NK-92 (cell line): ENCODE data around the gene CCDC183.
"Not testable (repeated sequence)": the region's sequence is repeated elsewhere in the genome, so short reads cannot be mapped to it uniquely, and the experiment has no call there.

Source experiments
- DNase-seq: peaks from one replicate; lab custom pipeline; 2025; ENCODE audit not compliant: unreplicated experiment; lab: John Stamatoyannopoulos, UW

CCDC183 gene

DNA sequence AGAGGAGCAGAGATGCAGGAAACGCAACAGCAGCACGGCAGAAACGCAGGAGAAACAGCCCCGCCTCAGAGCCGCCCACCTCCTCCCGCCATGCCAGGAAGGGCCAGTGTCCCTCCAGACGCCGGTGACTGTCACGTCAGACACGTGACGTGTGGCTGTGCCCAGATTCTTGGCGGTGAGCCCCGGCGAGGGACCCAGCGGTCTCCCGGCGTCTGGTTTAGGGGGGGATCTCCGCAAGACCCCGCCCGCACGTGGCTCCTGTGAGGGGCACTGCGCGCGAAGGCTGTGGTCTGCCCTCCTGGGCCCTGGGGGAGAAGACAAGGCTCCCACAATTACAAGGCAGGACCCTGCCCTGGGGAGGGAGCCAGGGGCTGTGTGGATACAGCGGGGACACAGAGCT lies 35.7 kb upstream of the CCDC183 start:
- no peak for DNase-seq

GRCh38 chr9:136760834-136761544 lies 35.1 kb upstream of the CCDC183 start:
- not testable (repeated sequence) for DNase-seq

GRCh38 chr9:136761545-136761981 lies 34.6 kb upstream of the CCDC183 start:
- DNase-seq: no peak

DNA sequence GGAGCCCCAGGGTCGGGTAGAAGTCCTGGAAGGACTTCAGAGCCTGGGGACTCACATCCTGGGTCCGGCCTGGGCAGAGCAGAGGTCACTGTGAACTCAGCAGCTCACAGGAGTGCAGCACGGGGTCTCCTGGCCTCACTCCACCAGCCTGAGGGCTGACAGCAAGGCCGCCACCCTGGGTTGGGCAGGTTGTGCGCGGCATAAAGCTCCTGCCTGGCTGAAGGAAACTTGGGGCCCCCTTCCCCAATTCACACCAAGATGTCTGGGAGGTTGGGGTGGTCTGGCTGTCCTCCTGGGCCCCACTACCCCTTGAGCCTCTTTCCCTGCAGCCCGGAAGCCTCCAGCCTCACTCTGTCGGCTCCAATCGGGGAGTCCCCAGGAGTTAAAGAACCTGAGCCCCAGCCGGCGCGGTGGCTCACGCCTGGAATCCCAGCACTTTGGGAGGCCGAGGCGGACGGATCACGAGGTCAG lies 33.9 kb upstream of the CCDC183 start:
- no peak for DNase-seq

GRCh38 chr9:136762915-136763648 lies 33.1 kb upstream of the CCDC183 start:
- DNase-seq: no peak

- no peak for DNase-seq
Measured at GRCh38 chr9:136763649-136764035, 32.5 kb upstream of the CCDC183 start.

- no peak for DNase-seq
Measured at GRCh38 chr9:136764301-136764891, 31.7 kb upstream of the CCDC183 start, which contains the start of gene LCN15. TSS of gene LCN15 (minus strand) at chr9:136764518. CDS start at chr9:136764488, 30 bp downstream.

GRCh38 chr9:136765041-136765440 lies 31.1 kb upstream of the CCDC183 start:
- no peak for DNase-seq

GRCh38 chr9:136765745-136766409 lies 30.3 kb upstream of the CCDC183 start:
- not testable (repeated sequence) for DNase-seq

GRCh38 chr9:136766410-136767120 lies 29.6 kb upstream of the CCDC183 start:
- DNase-seq: not testable (repeated sequence)

DNA sequence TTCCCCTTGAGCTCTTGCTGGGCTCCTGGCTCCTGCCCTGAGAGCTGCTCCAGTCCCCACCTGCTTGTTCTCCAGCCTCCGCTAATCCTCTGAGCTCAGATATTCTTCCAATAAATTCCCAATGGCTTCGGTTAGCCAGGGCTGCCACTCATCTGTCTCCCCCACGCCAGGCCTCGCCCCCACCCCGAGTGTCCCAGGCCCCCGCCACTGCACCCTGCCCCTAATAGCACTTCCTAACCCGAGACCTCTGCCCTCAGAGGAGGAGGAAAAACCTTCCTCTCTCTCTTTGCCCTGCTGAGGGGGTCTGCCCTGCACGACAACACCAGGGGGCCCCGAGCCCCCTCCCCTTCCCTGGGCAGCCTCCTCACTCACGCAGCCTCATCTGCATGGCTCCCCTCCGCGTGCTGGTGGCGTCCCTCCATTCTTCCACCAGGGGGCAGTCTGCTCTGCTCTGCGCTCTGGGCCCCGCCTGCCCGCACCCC lies 26.4 kb upstream of the CCDC183 start:
- no peak for DNase-seq

DNA sequence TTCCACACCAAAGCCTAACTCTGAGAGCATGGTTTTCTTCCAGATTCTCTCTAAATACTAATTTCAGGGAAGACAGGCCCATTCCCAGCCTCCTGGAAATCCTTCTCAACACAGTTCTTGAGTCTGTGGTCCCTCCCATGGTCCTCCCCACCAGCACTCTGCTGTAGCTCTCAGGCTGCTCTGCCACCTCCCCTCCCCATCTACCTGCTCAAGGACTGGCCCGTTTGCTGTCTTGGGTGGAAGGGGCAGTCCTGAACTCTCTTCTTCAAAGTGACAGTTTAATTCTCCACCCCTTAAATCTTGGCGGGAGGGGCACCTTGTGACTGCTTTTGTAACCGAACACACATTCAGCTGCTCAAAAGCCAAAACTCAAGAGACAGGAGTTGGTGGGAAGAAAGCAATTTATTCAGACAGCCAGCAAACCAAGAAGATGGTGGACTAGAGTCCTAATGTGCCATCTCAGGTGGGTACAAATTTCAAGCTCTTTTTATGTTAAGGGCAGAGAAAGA lies 24.2 kb upstream of the CCDC183 start:
- no peak for DNase-seq

- no peak for DNase-seq
Measured at GRCh38 chr9:136773386-136774044, 22.6 kb upstream of the CCDC183 start.

DNA sequence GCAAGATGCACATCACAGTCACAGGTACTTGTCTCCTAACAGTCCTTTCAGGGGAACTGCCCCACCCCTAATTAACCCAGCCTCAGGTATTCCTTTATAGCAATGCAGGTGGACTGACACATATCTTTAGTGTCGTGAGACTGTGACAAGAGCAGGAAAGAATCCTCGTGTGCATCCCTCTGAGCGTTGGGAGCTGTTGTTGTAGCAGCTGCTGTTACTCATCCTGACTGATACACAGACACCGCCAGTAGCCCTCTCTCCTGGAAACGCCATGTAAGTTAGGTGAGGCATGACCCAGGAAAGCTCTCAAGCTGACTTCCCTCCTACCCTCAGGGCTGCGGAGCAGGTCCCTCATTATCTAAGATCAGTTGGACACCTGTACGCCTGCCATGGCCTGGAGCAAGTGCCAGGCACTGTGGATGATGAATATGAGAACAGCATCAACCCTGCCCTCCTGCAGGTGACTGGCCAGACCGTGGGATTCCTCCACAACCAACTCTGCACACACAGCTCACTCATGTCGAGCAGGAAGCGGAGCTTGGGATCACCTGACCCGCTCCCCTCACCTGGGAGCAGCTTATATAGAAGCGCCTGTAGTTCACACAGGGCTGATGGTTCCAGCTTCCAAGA lies 21.6 kb upstream of the CCDC183 start:
- DNase-seq: no peak

- DNase-seq: no peak
Measured at GRCh38 chr9:136775191-136775590, 20.9 kb upstream of the CCDC183 start.

GRCh38 chr9:136776947-136777346 lies 19.2 kb upstream of the CCDC183 start:
- DNase-seq: no peak

DNA sequence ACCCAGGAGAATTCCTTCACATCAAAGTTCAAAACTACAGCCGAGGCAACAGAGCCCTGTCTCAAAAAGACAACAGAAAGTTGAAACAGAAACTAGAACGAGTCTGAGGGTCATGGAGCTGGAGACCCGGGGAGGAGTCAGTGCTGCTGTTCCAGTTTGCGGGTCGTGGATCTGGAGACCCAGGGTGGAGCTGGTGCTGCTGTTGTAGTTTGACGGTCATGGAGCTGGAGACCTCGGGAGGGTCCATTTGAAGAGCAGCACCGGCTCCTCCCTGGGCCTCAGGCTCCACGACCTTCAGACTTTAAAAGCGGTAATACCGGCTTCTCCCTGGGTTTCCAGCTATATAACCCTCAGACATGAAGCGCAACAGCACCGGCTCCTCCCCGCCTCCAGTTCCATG lies 18.8 kb upstream of the CCDC183 start:
- DNase-seq: no peak

GRCh38 chr9:136779808-136780207 lies 16.3 kb upstream of the CCDC183 start:
- no peak for DNase-seq

- no peak for DNase-seq
Measured at GRCh38 chr9:136782452-136782851, 13.7 kb upstream of the CCDC183 start.
